Measurements from ENCODE around the gene PAPPA. TPM values are rescaled to one million over a fixed set of nuclear protein-coding genes. Genes with fewer than 3 reads are reported as not detected.
A peak's percentile ranks its signal among the peaks of the same experiment; 100 is the strongest.

PAPPA gene
- polyA plus RNA-seq, 1 of the 3 experiments (the other 2 are of a cell fraction) = 44.5 TPM

DNA sequence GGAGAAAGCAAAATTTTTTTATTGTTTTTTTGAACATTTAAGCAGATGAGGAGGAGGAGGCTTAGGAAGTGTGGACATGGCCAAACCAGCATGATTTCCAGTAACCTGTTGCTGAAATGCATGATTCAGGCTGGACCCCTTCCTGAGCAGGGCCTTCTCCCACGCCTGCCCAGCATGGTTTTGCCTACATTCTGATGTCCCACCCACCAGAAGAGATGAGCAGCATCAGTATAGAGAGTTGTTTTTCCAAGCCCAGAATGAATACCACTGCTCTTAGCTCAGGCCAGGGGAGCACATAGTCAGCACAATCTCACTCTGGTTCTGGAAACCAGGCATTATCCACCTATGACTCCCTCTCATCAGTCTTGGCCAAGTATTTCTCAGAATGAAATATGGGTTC is 90.1 kb downstream of the PAPPA start:
- no peaks in the 10 kb centered on the region for H3K9me3 ChIP-seq
- peaks cover 0 to 16% of the 10 kb centered on the region in 2 experiments; a peak in 1 of 4 replicates for H3K4me1 ChIP-seq (ENCODE audit: control insufficient read depth in 1 of 2, insufficient read depth in 2 of 2, low read depth in 1 of 2, low read length in 1 of 2)
- POLR2A ChIA-PET = no interaction called here
- H3K4me3 ChIP-seq (ENCODE audit: low read depth in 2 of 2, low read length in 1 of 2) = no peak overlapping the region
- H3K9ac ChIP-seq = no peak overlapping the region
- no peak for DNase-seq
- WGBS (ENCODE audit: low lambda C conversion rate) = 100% methylated on average over 1 of the region's 1 CpG
- no peak overlapping the region for H2AFZ ChIP-seq (ENCODE audit: low read depth)
- H3K4me2 ChIP-seq = no peak overlapping the region
- H3K36me3 ChIP-seq (replicated peaks in 1 of 2; ENCODE audit: control insufficient read depth in 1 of 2, insufficient read depth in 2 of 2, low read length in 1 of 2) = peaks cover 30 to 90% of the 10 kb centered on the region in 2 experiments
- H3K27me3 ChIP-seq (ENCODE audit: insufficient read depth) = no peaks in the 10 kb centered on the region
- peaks cover 21% of the 10 kb centered on the region for H4K20me1 ChIP-seq (ENCODE audit: insufficient read depth)
- H3K27ac ChIP-seq (ENCODE audit: low read depth in 2 of 2, low read length in 1 of 2) = no peak overlapping the region
- CTCF ChIA-PET = no interaction called here
- TF ChIP-seq EP300 (IDR thresholded peaks at IDR 0.05; ENCODE audit: borderline replicate concordance in 1 of 2, low read depth in 1 of 2, low read length in 1 of 2) = no peak
- TF ChIP-seq TCF12 (IDR thresholded peaks at IDR 0.05) = no peak
- TF ChIP-seq RXRA (IDR thresholded peaks at IDR 0.05; ENCODE audit: borderline replicate concordance, low read depth) = no peak
- TF ChIP-seq RCOR1 (IDR thresholded peaks at IDR 0.05; ENCODE audit: low read length) = no peak
- no peak for TF ChIP-seq FOXM1 (IDR thresholded peaks at IDR 0.05; ENCODE audit: low read depth)
- TF ChIP-seq, protein P1, sequence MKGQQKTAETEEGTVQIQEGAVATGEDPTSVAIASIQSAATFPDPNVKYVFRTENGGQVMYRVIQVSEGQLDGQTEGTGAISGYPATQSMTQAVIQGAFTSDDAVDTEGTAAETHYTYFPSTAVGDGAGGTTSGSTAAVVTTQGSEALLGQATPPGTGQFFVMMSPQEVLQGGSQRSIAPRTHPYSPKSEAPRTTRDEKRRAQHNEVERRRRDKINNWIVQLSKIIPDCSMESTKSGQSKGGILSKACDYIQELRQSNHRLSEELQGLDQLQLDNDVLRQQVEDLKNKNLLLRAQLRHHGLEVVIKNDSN (IDR thresholded peaks at IDR 0.05; ENCODE audit: borderline replicate concordance, low read depth) = no peak
- TF ChIP-seq ELF1 (IDR thresholded peaks at IDR 0.05) = no peak
- no peak for TF ChIP-seq JUND (IDR thresholded peaks at IDR 0.05)
- peaks cover 25% of the 10 kb centered on the region for H3F3A ChIP-seq (replicated peaks; ENCODE audit: insufficient read depth)
- no peaks in the 10 kb centered on the region for H3K9me2 ChIP-seq
- H3K79me2 ChIP-seq (ENCODE audit: insufficient read depth) = peaks cover 98% of the 10 kb centered on the region

- no peaks in the 10 kb centered on the region for H3K9me2 ChIP-seq
- TF ChIP-seq JUND (IDR thresholded peaks at IDR 0.05) (no peak), CHD2 (IDR thresholded peaks at IDR 0.05; ENCODE audit: low read length, partially characterized antibody) (no peak), NFIC (IDR thresholded peaks at IDR 0.05; ENCODE audit: borderline replicate concordance) (no peak), FOXM1 (IDR thresholded peaks at IDR 0.05; ENCODE audit: low read depth) (no peak), SIN3A (IDR thresholded peaks at IDR 0.05; ENCODE audit: borderline replicate concordance, low read depth, low read length) (no peak), ELF1 (IDR thresholded peaks at IDR 0.05) (no peak), RFX5 (IDR thresholded peaks at IDR 0.05; ENCODE audit: low read length) (no peak)
- TF ChIP-seq, protein P2, sequence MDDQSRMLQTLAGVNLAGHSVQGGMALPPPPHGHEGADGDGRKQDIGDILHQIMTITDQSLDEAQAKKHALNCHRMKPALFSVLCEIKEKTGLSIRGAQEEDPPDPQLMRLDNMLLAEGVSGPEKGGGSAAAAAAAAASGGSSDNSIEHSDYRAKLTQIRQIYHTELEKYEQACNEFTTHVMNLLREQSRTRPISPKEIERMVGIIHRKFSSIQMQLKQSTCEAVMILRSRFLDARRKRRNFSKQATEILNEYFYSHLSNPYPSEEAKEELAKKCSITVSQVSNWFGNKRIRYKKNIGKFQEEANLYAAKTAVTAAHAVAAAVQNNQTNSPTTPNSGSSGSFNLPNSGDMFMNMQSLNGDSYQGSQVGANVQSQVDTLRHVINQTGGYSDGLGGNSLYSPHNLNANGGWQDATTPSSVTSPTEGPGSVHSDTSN (IDR thresholded peaks at IDR 0.05) = no peak
- peaks cover 32% of the 10 kb centered on the region for H4K20me1 ChIP-seq (ENCODE audit: insufficient read depth)
- ChIA-PET POLR2A (no interaction called here), CTCF (no interaction called here)
- H3F3A ChIP-seq (replicated peaks; ENCODE audit: insufficient read depth) = peaks cover 34% of the 10 kb centered on the region
- no peak for DNase-seq
- H2AFZ ChIP-seq (ENCODE audit: low read depth) = no peak overlapping the region
- H3K9ac ChIP-seq = no peak overlapping the region
- peaks cover 21 to 71% of the 10 kb centered on the region in 2 experiments for H3K36me3 ChIP-seq (replicated peaks in 1 of 2; ENCODE audit: control insufficient read depth in 1 of 2, insufficient read depth in 2 of 2, low read length in 1 of 2)
- peaks cover 96% of the 10 kb centered on the region for H3K79me2 ChIP-seq (ENCODE audit: insufficient read depth)
- H3K27ac ChIP-seq (ENCODE audit: low read depth in 2 of 2, low read length in 1 of 2) = 0 out of 4 replicates have a peak overlapping the region, but pooled peaks of 1 of the 2 experiments have one; percentile 14
- H3K4me2 ChIP-seq = no peak overlapping the region
- no peaks in the 10 kb centered on the region for H3K9me3 ChIP-seq
- H3K4me1 ChIP-seq (ENCODE audit: control insufficient read depth in 1 of 2, insufficient read depth in 2 of 2, low read depth in 1 of 2, low read length in 1 of 2) = no peaks in the 10 kb centered on the region
- H3K27me3 ChIP-seq (ENCODE audit: insufficient read depth) = no peaks in the 10 kb centered on the region
- no peak overlapping the region for H3K4me3 ChIP-seq (ENCODE audit: low read depth in 2 of 2, low read length in 1 of 2)
- 96% methylated on average over 1 of the region's 1 CpG for whole genome bisulfite sequencing (ENCODE audit: low lambda C conversion rate)
These were observed 93.7 kb downstream of the PAPPA start for GRCh38 chr9:116247284-116247683.
